DMS79 treated with DMSO at 0.1 percent for 48 hours (cell line): Measurements from ENCODE around the gene LAIR1.
"Not testable (repeated sequence)": the region's sequence is repeated elsewhere in the genome, so short reads cannot be mapped to it uniquely, and the experiment has no call there.

Source experiments
- DNase-seq: peaks from one replicate; lab custom pipeline; 2025; lab: John Stamatoyannopoulos, UW

LAIR1 gene

DNA sequence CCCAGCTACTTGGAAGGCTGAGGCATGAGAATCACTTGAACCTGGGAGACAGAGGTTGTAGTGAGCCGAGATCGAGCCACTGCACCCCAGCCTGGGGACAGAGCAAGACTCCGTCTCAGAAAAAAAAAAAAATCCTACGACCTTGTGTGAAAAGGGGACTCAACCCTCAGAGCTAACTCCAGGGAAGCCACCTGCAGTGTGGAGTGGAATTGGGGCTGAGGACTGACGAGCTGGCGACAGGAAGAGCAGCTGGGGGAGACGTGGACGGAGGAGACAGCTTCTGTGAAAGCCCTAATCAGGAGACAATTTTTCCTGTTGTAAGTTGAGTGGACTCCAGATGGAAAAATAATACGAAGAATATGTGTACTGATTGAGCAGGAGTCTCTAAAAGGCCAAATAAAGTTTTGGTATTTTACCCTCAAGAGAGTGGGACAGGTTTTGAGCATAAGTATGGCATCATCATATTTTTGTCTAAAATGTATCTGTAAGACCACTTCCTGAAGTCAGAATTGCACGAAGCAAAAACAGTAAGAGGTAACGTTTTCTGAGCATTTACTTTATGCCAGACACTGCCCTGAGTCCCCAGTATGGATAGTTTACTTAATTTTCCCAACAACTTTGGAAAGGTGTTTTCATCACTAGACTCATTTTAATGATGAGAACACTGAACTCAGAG lies 12.0 kb upstream of the LAIR1 start:
- DNase-seq, result no peak

DNA sequence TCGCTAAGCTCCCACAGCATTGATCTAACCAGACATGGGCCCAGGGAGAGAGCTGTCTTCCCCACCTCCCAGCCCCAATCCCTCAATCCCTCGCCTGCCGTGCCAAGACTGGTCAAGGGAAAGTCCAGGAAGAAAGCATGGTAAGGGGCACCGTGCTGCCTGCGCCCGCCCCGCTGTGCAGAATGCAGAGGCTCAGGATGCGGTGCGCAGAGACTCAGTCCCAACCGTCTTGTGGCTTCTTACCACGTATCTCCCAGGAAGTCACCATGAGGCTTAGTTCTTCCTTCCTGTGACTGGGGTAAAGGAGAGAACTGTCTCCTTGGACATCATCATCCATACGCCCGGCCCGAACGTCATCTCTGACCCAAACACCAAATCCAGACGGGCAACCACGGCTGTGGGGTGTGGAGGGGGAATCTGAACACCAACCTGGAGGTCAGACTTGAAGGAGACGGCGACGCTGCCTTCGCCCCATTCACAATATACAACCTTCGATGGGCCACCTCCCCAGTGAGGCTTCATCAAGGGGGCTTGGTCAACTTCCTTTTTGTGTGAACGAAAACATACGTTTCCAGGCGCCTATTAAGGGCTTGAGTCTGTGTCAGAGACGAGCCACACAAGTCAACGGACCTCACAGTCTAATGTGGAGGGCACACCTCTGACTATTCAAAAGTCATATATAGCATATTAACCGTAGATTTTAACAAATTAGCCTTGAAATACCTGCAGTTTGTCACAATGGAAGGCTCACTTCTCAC lies 10.6 kb upstream of the LAIR1 start:
- DNase-seq, result not testable (repeated sequence)

DNA sequence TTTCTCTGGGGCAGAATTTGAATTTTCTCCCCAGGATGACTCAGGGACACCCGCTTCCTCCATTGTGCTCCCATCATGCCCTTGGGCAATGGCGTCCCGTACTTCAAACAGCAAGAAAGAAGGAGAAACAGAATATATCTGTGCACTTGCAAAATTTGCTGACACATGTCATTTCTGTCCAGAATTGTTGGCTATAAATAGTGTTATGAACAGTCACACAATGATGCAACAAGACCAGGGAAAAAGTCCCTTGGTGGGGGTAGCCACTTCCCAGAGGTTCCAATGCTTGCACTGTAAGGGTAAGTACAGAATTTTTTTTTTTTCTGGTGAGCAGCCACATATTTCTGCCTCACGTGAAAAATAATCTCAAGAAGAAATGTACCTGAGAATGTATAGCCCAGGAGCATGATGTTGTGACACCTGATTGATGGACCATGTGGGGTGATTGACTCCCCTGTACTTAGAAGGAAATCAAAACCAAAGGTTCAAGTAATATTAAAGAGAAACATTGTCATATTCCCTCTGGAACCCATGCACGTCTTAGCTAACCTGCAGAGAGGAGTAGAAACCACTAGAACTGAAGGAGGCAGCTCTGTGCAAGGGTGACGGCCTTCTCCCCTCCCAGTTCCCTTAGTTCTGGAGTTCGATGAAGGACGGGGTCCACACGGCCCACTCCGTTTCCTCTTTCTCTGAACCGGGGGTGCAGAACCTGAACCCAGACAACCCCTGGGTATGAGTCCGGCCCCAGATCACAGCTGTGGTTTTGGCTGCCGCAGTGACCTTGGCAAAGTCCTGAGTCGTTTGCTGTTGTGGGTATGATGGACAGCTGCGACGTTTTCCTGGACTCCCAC lies 9.3 kb upstream of the LAIR1 start:
- no peak for DNase-seq

DNA sequence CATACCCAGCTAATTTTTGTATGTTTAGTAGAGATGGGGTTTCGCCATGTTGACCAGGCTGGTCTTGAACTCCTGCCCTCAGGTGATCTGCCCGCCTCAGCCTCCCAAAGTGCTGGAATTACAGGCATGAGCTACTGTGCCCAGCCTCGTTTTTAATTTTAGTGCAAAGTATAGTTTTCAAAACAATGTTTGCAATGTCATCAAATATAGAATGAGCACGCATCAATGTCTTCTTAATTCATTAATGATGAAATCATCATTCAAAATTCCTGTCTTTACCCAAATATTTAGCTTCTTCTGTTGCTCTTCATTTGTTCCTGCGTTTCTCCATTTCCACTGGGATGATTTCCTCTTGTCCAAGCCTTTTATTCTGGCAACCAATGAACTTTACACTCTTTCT lies 6.7 kb upstream of the LAIR1 start:
- DNase-seq, result not testable (repeated sequence)

DNA sequence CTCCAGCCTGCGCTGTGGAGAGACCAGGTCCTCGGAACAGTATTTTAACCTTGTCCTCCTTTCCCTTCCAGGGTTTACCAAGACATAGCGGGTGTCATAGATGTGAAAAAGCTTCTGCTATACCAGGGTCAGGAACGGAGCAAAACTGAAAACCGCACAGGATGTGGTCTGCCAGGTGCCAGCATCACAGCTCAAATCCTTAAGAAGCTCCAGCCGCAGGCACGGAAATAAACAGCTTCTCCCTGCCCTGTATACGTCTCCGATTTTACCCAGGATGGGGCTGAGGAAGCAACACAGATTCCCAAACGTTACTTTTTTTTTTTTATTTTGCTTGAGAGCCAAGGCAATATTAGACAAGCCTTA lies 5.7 kb upstream of the LAIR1 start:
- not testable (repeated sequence) for DNase-seq

DNA sequence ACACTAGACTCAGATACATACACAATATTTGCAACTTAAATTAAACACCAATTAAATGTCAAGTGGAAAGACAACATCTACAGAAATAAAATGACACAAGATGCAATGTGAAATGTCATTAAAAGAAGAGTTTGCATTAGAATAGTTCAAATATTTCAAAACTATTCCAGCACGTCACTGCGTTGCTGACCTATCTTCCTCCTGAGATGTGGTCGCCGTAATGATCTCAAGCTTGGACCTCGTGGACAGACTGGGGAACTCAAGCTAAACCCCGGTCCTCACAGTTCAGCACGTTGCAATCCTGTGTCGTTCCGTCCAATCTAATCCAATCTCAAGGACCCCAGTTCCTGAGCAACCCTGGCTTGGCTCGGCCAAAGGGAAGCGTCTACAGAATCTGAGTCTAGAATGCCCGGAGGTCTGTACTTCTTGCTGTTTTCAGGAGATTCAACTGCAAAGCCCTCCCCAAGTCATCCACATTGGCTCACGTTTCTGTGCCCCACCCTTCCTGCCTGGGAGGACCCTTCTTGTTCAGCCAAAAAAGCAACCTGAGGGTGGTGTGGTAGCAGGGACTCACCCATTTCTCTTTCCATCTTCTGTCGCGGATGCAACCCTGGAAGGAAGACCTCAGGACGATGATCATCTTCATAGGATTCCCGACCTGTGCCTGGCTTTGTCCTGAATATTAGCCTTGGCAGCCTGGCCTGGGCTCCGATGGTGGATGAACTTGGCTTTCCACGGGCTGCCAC lies 5.1 kb upstream of the LAIR1 start:
- not testable (repeated sequence) for DNase-seq

DNA sequence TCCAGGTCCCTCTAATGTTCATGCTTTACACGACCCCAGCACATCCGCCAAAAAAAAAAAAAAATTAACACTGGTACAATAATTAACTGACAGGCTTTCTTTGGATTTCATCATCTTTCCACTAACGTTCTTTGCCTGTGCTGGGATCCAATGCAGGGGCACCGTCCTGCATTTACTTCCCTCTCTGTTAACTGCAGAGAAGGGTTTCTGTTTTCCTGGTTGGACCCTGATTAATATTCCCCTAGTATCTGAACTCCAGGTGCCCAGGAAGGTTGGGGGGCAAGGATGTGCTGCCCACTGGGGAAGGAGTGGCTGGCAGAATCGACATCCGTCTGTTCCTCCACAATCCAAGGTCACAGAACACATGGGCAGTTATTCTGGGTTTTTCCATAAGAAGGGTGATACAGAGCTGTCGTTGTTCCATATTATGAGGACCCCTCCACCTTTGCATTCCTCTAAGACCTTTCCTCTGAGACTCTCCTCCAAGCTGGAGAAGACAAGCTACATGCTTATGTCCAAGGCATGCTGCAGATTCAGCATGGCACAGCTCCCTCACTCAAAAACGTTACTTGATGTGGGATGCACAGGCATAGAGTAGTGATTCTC lies 4.5 kb upstream of the LAIR1 start:
- DNase-seq, result no peak

DNA sequence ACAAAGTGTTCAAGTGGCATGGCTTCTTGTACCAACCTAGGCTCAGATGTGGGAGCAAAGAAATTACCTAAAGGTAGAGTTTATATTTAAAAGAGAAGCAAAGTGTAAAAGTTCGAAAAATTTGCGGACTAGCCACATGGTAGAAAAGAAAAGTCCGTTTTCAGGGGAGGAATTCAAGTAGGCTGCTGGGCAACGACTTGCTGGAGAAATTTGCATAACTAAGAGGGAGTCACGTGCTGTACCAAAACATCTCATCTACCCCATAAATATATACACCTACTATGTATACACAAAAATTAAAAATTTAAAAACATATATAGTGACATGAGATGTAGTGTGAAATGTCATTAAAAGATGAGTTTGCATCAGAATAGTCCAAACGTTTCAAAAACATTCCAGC lies 2.1 kb upstream of the LAIR1 start:
- DNase-seq, result no peak

DNA sequence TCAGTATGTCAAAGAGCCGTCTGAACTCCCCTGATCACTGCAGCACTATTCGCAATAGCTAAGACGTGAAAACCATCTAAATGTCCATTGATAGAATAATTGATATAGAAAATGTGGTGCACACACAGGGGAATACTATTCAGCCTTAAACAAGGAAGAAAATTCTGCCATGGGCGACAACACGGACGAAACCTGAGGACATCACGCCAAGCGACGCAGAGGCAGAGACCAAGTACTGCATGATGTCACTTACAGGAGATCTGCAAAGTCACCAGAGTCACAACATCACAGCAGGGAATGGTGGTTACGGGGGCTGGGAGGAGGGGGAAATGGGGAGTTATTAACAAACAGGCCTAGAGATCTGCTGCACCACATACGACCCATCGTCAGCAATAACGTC lies 1.1 kb upstream of the LAIR1 start:
- DNase-seq, result not testable (repeated sequence)

DNA sequence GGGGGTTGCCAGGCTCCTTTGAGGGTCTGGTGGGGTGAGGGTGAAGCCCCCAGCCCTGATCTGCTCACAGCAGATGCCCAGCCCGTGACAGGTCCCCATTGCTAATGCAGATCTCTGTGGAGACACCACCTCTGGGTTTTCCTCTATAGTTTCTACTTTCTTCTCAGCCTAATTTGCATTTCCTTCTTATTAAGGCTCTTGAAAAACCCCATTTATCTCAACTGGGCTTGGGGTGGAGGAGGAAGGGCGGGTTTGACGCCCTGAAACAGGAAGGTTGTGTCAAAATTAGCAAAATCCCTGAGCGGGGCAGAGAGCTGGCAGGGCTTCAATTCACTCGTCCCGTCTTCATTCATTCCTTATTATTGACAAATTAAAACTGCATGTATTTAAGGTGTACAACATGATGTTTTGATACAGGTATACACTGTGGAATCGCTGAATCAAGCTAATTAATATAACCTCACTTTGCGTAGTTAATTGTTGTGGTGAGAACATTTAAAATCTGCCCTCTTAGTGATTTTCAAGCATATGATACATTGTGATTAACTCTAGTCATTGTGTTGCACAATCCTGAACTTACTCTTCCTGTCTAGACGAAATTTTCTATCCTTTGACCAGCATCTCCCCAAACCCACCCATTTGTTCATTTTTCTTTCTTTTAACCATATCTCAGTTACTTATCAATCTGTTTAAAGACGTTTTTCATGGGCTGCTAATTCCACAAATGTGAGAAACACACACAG lies 2.9 kb downstream of the LAIR1 start:
- not testable (repeated sequence) for DNase-seq

DNA sequence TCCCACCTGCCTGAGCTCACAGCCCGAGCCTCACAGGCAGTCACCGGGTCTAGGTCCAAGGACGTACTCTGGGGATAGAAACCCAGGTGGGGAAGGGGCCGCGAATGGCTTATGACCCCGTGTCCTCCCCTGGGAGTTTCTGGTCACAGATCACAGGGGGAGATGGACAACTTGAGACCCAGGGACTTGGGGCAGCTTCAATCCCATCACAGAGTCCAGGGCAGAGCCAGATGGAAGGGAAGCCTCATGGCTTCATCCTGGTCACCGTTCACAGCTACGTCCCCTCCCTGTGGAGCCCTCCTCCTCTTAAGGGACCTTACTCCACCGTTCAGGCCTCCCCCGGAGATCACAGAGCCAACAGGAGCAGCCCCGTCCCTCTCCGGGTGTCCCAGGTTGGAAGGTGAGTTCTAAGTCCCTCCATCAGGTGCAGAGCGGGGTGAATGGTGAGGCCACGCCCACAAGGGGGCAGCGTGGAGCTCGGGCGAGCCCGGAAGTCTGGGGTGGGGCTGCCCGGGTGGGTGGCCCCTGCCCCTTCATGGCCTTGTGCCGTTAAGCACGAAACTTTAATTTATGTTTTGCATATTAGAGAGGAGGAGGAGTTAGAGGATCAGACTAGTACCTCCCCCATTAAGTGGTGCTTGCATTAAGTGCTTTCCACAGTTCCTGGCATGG lies 5.4 kb downstream of the LAIR1 start:
- not testable (repeated sequence) for DNase-seq

DNA sequence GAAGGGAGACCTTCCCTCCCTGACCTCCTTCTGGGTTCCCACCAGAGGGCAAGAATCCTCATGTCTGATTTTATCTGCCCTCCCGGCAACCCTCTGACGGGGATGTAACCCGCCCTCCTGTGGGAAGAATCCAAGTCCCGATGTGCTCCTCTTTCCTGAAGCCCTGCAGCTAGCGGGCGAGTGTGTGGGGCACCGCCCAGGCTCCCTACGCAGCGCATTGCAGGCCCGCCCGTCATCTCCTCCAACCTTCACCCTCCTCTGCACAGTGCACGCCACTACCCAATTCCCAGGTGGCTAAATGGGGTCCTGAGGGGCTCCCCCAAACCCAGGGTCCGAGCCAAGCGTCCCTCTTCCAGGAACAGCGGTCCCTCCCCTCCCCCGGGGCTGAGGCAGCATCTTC lies 7.3 kb downstream of the LAIR1 start:
- no peak for DNase-seq

DNA sequence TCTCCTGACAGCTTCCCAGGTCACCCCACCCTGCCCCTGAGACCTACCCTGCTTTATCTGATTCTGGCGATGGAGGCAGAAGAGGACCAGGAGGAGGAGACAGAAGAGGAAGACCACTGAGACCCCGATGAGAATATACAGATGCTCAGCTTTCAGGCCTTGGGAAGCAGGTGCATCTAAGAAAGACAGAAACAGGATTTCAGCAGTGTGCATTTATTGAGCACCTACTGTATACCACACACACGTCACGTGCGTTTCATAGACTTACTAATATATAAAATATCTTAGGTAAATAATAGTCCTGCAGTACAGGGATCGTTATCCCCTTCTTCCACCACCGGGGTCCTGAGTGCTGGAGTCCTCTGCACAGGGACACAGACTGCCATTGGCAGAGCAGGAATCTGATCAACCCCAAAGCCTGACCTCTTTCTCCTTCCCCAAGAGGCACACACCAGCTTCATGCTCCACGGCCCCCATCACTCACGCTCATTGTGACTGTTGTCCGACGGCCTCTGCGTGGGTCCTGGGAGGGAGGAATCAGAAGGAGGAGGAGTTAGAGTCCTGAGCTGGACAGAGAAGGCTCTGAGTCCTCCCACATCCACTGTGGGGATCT lies 8.2 kb downstream of the LAIR1 start:
- DNase-seq, result no peak

DNA sequence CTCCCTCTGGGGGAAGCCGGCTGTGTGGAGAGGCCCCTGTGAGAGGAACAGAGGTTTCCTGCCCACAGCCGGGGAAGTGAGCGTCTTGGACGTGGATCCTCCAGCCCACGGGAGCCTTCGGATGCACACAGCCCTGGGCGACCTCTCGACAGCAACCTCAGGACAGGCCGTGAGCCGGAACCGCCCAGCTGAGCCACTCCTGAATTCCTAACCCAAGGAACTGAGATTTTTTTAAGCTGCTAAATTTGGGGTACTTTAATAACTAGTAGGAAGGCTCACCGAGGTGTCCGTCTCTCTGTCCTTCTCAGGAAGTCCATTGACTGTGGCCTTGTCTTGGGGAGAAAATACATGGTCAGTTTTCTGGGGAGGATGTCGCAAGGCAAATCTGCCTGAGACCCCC lies 9.1 kb downstream of the LAIR1 start:
- DNase-seq, result no peak

DNA sequence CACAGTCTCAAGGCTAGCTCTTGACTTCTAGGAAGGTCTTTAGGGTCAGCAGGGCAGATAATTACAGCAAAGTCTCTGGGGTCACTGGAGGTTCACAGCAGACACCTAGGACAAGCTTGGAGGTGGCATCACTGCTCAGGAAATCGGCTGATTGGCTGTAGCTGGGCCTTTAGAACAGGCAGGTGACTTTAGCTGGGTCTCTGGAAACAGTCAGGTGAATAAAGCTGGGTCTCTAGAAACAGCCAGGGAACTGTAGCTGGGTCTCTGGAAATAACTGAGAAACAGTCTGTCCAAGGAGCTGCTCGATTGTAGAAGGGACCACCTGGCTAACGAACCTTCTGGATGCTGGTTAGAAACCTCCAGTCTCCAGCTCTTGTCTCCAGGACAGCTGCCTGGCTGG lies 10.0 kb downstream of the LAIR1 start:
- DNase-seq, result no peak

DNA sequence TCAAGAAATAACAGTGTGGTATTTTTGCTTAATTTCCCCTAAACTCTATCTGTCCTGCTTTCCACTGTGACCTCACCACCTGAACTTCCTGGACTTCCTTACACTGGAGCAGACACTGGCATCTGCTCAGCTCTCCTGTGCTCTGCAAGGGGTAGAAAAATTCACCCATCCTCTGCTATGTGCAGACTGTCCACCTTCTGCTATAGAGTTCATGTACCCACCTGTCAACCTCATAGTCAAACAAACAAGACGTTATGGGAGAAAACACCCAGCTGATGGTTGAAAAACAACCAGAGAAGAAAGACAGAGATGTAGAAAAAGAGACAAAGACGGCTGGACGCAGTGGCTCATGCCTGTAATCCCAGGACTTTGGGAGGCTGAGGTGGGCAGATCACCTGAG lies 12.2 kb downstream of the LAIR1 start:
- no peak for DNase-seq

DNA sequence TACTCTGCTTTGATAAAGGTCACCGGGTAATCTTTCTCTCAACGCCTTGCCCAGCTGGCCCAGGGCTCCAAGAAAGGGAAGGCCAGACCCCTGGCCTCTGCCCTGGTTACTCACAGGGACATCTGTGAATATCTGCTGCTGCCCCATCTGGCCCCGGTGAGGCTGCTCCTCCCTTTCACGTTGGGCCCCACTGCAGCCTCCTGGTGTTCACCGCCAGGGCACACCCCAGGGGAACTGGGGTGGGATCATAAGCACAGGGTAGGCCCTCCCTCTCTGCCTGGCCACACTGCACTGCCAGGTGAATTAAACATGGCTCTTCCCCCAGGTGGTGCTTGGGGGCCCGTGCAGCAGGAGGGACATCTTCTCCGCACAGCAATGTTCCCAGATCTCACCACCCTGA lies 12.7 kb downstream of the LAIR1 start:
- DNase-seq, result no peak

DNA sequence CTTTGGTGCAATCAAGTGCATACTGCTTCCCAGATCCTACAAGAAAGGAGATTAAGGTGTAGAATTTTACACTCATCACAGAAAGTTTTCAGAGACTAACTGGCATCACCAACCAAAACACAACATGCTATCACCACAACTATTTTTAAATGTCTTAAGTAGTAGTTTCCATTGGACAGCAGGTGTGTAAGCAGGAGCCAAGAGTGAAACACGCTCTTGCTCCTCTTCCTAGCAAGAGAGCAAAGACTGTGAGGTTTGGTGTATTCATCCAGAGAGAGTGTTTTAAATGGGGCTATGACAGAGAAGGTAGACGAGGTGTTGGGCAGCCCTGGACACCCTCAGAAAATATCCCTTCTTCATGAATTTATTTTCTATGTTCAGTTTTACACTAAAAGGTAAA lies 13.3 kb downstream of the LAIR1 start:
- no peak for DNase-seq

DNA sequence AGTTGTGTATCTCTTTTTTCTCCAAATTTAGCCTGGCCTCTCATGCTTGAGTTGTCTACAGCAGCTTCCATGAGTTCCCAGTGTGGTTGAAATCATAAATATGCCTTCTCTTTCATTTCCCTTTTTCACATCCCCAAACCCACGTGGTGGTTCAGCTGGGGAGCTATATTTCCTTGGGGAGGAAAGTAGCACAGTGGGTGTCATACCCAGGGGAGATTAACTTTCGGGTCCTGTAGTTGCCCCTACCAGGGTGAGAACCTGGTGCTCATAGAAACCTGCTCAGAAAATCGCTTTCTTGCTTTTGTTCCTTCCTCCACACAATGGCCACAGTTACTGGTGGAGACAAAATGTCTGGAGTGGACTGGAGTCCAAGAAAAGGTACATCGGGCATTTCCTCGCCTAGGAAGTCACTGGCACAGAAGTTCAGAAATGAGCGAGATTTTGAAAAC lies 18.8 kb downstream of the LAIR1 start:
- DNase-seq, result no peak

DNA sequence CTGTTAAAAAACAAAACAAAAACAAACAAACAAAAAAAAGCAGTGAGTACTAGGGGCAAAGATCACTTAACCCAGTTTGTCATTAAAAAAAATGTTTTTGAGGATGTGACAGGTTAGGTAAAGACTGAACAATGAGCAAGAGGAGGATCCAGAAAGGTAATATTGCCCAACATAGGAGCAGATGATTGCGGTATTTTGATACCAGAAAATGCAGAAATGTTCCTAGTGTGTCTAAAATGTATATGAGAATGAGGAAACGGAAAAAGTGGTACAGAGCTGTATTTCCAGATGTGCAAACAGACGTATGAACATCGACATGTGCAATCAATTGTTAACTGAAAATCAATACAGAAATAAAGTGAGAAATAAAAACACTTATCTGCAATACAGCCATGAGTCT lies 20.9 kb downstream of the LAIR1 start:
- no peak for DNase-seq
